Measurements from ENCODE around the gene ITLN2. TPM values are rescaled to one million over a fixed set of nuclear protein-coding genes. Genes with fewer than 3 reads are reported as not detected.
A peak's percentile ranks its signal among the peaks of the same experiment; 100 is the strongest.

Gene ITLN2
- not detected for polyA plus RNA-seq (2013, experiment 1 of 2)
- polyA plus RNA-seq (2013, experiment 2 of 2) = not detected

DNA sequence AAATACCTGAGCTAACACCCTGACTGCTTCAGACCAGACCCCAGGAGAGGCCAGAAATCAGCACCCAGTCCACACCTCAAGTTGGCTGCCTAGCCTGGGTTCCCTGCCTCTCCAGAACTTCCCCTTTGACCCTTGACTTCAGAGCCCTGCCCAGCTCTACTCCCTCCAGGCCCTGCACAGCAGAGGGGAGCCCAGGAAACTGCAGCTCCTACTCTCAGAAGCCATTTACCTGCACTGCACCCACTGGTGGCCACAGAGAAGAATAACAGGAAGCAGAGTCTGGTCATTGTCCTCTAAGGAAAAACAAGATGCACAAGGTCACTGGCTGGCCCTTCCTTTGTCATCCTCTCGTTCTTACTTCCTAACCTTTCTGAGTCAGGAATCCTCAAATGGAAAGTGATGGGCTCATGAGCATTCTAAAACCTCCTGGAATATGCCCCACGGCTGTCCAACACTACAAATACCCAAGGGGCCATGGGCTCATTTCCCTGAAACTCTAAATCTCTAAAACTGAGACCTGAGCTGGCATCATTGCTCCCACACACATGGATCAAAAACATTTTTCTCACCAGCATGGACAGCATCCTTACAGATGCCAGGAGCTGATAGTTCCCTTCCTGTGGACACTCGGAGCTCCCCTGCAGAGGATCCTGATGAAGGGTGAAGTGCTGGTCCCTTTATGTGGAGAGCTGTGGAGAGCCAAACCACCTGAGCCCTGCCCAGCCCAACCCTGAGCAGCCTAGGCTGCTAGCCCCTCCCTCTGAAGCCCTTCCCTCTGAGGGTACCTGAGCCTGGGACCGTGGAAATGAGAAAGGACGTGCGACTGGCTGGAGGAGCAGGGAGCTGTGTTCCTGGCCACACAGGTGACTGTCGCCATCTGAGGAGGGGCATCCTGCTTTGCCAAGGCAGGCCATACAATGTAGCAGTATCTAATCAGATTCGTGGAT, at the start of gene ITLN2:
TSS of gene ITLN2 (minus strand) at position 652 of the 947 bp plus-strand sequence. CDS start at position 584, 68 bp downstream.
- H2BK15ac ChIP-seq (ENCODE audit: low read length) = peak within 1 kb of the TSS; percentile 70
- H2AK5ac ChIP-seq (ENCODE audit: low read depth, low read length) = peak within 1 kb of the TSS; percentile 92
- no peak within 1 kb of the TSS for H2BK120ac ChIP-seq (ENCODE audit: low read depth, low read length)
- H3K27ac ChIP-seq (replicated peaks; ENCODE audit: low read length) = no peak within 1 kb of the TSS
- no peaks in the 10 kb centered on the region for H3K36me3 ChIP-seq (replicated peaks in 1 of 2; ENCODE audit: control insufficient read depth in 2 of 2, insufficient read depth in 2 of 2, low read length in 2 of 2)
- H4K8ac ChIP-seq (ENCODE audit: low read depth, low read length) = peak within 1 kb of the TSS; percentile 93
- H3K4me2 ChIP-seq (ENCODE audit: insufficient read depth, low read length, poor library complexity, severe bottlenecking) = no peak within 1 kb of the TSS
- no peak within 1 kb of the TSS for H2AFZ ChIP-seq (ENCODE audit: low read length)
- peaks cover 0 to 3% of the 10 kb centered on the region in 2 donors for H3K4me1 ChIP-seq (ENCODE audit: control insufficient read depth in 2 of 2, insufficient read depth in 1 of 2, low read depth in 1 of 2, low read length in 2 of 2)
- H3K4me3 ChIP-seq (ENCODE audit: low read length in 2 of 2) = no peak within 1 kb of the TSS
- peak within 1 kb of the TSS; percentile 87 for H3K23ac ChIP-seq (ENCODE audit: low read depth, low read length, poor library complexity)
- H3K9ac ChIP-seq (ENCODE audit: low read depth, low read length, poor library complexity) = peak within 1 kb of the TSS; percentile 33
- DNase-seq (ENCODE audit: low spot score) = peak; percentile 48
- H3K18ac ChIP-seq (ENCODE audit: low read length) = peak within 1 kb of the TSS; percentile 75
- no peak within 1 kb of the TSS for H2BK5ac ChIP-seq (ENCODE audit: low read length)
- no CpG with 5 or more reads among the region's 8 CpGs for WGBS, 2 donors (ENCODE audit: extremely low coverage in 2 of 2, insufficient read length in 2 of 2, insufficient replicate concordance in 1 of 2)
- H4K91ac ChIP-seq (ENCODE audit: low read depth, low read length, poor library complexity) = no peak within 1 kb of the TSS
- H3K4ac ChIP-seq (ENCODE audit: low read length) = no peak within 1 kb of the TSS
- peak within 1 kb of the TSS; percentile 68 for H2BK12ac ChIP-seq (ENCODE audit: low read length)
- no peaks in the 10 kb centered on the region for H3K27me3 ChIP-seq (ENCODE audit: control insufficient read depth in 3 of 3, insufficient read depth in 3 of 3, low read depth in 1 of 3, low read length in 3 of 3)
- no peaks in the 10 kb centered on the region for H3K9me3 ChIP-seq (replicated peaks in 1 of 2; ENCODE audit: control insufficient read depth in 2 of 2, insufficient read depth in 1 of 2, low read depth in 1 of 2, low read length in 2 of 2)
- no peaks in the 10 kb centered on the region for H3K79me1 ChIP-seq (ENCODE audit: low read depth, low read length)
- H3K14ac ChIP-seq (ENCODE audit: low read length) = peak within 1 kb of the TSS; percentile 10

DNA sequence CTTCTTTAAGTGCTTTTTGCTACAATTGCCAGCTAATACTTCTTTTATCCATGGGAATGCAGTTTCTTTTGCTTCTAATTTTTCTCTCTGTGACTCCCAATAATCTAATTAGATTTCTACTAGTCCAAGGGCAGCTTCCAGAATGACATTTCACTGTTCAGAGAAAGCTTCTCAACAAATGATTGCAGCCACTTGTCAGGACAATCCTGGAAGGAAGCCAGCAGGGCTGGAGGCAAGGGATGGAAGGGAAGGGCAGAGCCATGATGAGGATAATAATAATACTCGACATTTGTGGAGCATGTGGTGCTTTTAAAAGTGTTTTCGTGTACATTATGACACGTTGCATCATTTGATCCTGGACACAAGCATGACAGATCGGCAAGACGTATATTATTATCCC, 46.9 kb upstream of the ITLN2 start:
- no peak overlapping the region for H3K27ac ChIP-seq (replicated peaks; ENCODE audit: low read length)
- H3K36me3 ChIP-seq (replicated peaks in 1 of 2; ENCODE audit: control insufficient read depth in 2 of 2, insufficient read depth in 2 of 2, low read length in 2 of 2) = peaks cover 0 to 29% of the 10 kb centered on the region in 2 donors
- H3K23ac ChIP-seq (ENCODE audit: low read depth, low read length, poor library complexity) = no peak overlapping the region
- no peaks in the 10 kb centered on the region for H3K79me1 ChIP-seq (ENCODE audit: low read depth, low read length)
- no peak overlapping the region for H3K9ac ChIP-seq (ENCODE audit: low read depth, low read length, poor library complexity)
- no peaks in the 10 kb centered on the region for H3K9me3 ChIP-seq (replicated peaks in 1 of 2; ENCODE audit: control insufficient read depth in 2 of 2, insufficient read depth in 1 of 2, low read depth in 1 of 2, low read length in 2 of 2)
- H3K4ac ChIP-seq (ENCODE audit: low read length) = no peak overlapping the region
- no peak overlapping the region for H2AFZ ChIP-seq (ENCODE audit: low read length)
- no CpG with 5 or more reads among the region's 5 CpGs for WGBS, 2 donors (ENCODE audit: extremely low coverage in 2 of 2, insufficient read length in 2 of 2, insufficient replicate concordance in 1 of 2)
- H2BK120ac ChIP-seq (ENCODE audit: low read depth, low read length) = no peak overlapping the region
- H4K91ac ChIP-seq (ENCODE audit: low read depth, low read length, poor library complexity) = no peak overlapping the region
- no peaks in the 10 kb centered on the region for H3K27me3 ChIP-seq (ENCODE audit: control insufficient read depth in 3 of 3, insufficient read depth in 3 of 3, low read depth in 1 of 3, low read length in 3 of 3)
- H3K14ac ChIP-seq (ENCODE audit: low read length) = no peak overlapping the region
- H2BK5ac ChIP-seq (ENCODE audit: low read length) = no peak overlapping the region
- H3K4me2 ChIP-seq (ENCODE audit: insufficient read depth, low read length, poor library complexity, severe bottlenecking) = no peak overlapping the region
- no peak overlapping the region for H3K18ac ChIP-seq (ENCODE audit: low read length)
- no peak overlapping the region for H2AK5ac ChIP-seq (ENCODE audit: low read depth, low read length)
- H4K8ac ChIP-seq (ENCODE audit: low read depth, low read length) = no peak overlapping the region
- no peaks in the 10 kb centered on the region for H3K4me1 ChIP-seq (ENCODE audit: control insufficient read depth in 2 of 2, insufficient read depth in 1 of 2, low read depth in 1 of 2, low read length in 2 of 2)
- H3K4me3 ChIP-seq (ENCODE audit: low read length in 2 of 2) = no peak overlapping the region
- H2BK12ac ChIP-seq (ENCODE audit: low read length) = no peak overlapping the region
- H2BK15ac ChIP-seq (ENCODE audit: low read length) = no peak overlapping the region
- no peak for DNase-seq (ENCODE audit: low spot score)

DNA sequence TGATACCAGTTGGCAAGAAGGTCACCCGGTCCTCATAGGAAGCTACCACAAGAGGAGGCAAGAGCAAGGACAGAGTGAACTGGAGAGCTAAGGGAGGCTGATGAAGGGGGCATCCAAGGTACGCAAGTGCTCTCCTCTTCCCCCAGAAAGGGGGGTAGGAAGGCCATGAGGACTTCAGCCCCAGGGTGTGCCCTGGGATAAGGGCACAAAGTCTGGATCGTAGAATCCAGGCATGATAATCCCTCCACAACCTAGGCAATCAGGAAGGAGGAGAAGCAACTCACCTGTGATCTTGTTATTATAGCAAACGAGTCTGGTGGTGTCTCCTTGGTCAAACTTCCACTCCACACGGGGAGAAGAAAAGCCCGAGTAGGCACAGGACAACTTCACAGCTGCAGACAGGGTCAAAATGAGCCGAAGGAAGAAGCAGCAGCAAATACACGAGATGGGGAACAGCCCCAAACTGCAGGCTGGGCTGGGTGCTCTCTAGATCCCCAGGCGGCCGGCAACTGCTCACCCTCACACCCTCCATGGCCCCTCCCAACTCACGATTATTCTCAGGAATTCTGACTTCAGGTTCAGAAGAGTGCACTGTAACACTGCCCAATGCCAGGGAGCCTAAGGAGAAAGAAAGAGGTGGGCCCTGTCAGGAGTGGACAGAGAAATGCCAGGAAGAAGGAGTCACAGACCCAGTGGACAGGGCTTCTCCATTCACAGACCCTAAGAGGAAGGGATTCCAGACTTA, 46.3 kb upstream of the ITLN2 start:
- no peak for DNase-seq (ENCODE audit: low spot score)
- Histone ChIP-seq H3K36me3 (replicated peaks in 1 of 2; ENCODE audit: control insufficient read depth in 2 of 2, insufficient read depth in 2 of 2, low read length in 2 of 2) (peaks cover 0 to 29% of the 10 kb centered on the region in 2 donors), H3K23ac (ENCODE audit: low read depth, low read length, poor library complexity) (no peak overlapping the region), H3K14ac (ENCODE audit: low read length) (no peak overlapping the region), H3K4me1 (ENCODE audit: control insufficient read depth in 2 of 2, insufficient read depth in 1 of 2, low read depth in 1 of 2, low read length in 2 of 2) (no peaks in the 10 kb centered on the region), H2BK12ac (ENCODE audit: low read length) (no peak overlapping the region), H3K9ac (ENCODE audit: low read depth, low read length, poor library complexity) (no peak overlapping the region), H3K79me1 (ENCODE audit: low read depth, low read length) (no peaks in the 10 kb centered on the region), H2BK5ac (ENCODE audit: low read length) (no peak overlapping the region), H2AK5ac (ENCODE audit: low read depth, low read length) (no peak overlapping the region), H3K9me3 (replicated peaks in 1 of 2; ENCODE audit: control insufficient read depth in 2 of 2, insufficient read depth in 1 of 2, low read depth in 1 of 2, low read length in 2 of 2) (no peaks in the 10 kb centered on the region), H3K27me3 (ENCODE audit: control insufficient read depth in 3 of 3, insufficient read depth in 3 of 3, low read depth in 1 of 3, low read length in 3 of 3) (no peaks in the 10 kb centered on the region), H3K4me3 (ENCODE audit: low read length in 2 of 2) (peak overlapping the region in 1 of 2 donors; percentile 51), H3K27ac (replicated peaks; ENCODE audit: low read length) (no peak overlapping the region), H2BK120ac (ENCODE audit: low read depth, low read length) (no peak overlapping the region), H3K18ac (ENCODE audit: low read length) (no peak overlapping the region), H4K8ac (ENCODE audit: low read depth, low read length) (no peak overlapping the region), H3K4me2 (ENCODE audit: insufficient read depth, low read length, poor library complexity, severe bottlenecking) (no peak overlapping the region), H4K91ac (ENCODE audit: low read depth, low read length, poor library complexity) (no peak overlapping the region), H3K4ac (ENCODE audit: low read length) (no peak overlapping the region), H2BK15ac (ENCODE audit: low read length) (no peak overlapping the region), H2AFZ (ENCODE audit: low read length) (no peak overlapping the region)
- WGBS, 2 donors (ENCODE audit: extremely low coverage in 2 of 2, insufficient read length in 2 of 2, insufficient replicate concordance in 1 of 2) = no CpG with 5 or more reads among the region's 11 CpGs

DNA sequence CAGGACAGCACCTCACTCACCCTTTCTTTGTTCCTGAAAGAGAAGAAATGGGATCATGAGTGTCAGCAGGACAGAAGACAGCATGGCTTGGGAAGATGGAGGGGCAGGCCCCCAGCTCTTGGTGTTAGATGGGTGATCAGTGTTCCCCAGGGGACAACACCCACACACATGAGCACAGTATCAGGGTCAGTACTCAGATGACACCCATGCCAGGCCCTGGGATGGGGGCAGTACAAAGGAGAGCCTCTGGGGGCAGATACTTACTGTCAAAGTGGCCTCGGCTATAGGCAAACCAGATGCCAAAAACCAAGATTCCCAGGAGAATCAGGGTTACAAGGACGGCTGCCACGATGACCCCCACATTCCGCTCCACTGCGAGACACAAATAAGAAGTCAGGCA, 44.8 kb upstream of the ITLN2 start:
- H3K36me3 ChIP-seq (replicated peaks in 1 of 2; ENCODE audit: control insufficient read depth in 2 of 2, insufficient read depth in 2 of 2, low read length in 2 of 2) = peaks cover 0 to 29% of the 10 kb centered on the region in 2 donors
- H3K4ac ChIP-seq (ENCODE audit: low read length) = no peak overlapping the region
- H2BK5ac ChIP-seq (ENCODE audit: low read length) = no peak overlapping the region
- no peak overlapping the region for H3K14ac ChIP-seq (ENCODE audit: low read length)
- H3K9ac ChIP-seq (ENCODE audit: low read depth, low read length, poor library complexity) = no peak overlapping the region
- H2BK120ac ChIP-seq (ENCODE audit: low read depth, low read length) = no peak overlapping the region
- no peak overlapping the region for H4K91ac ChIP-seq (ENCODE audit: low read depth, low read length, poor library complexity)
- no peak overlapping the region for H4K8ac ChIP-seq (ENCODE audit: low read depth, low read length)
- no peak overlapping the region for H3K18ac ChIP-seq (ENCODE audit: low read length)
- no peak overlapping the region for H3K4me3 ChIP-seq (ENCODE audit: low read length in 2 of 2)
- no peaks in the 10 kb centered on the region for H3K79me1 ChIP-seq (ENCODE audit: low read depth, low read length)
- no peak overlapping the region for H3K4me2 ChIP-seq (ENCODE audit: insufficient read depth, low read length, poor library complexity, severe bottlenecking)
- no peaks in the 10 kb centered on the region for H3K4me1 ChIP-seq (ENCODE audit: control insufficient read depth in 2 of 2, insufficient read depth in 1 of 2, low read depth in 1 of 2, low read length in 2 of 2)
- no peak overlapping the region for H2AK5ac ChIP-seq (ENCODE audit: low read depth, low read length)
- H2AFZ ChIP-seq (ENCODE audit: low read length) = no peak overlapping the region
- no peaks in the 10 kb centered on the region for H3K27me3 ChIP-seq (ENCODE audit: control insufficient read depth in 3 of 3, insufficient read depth in 3 of 3, low read depth in 1 of 3, low read length in 3 of 3)
- no peak for DNase-seq (ENCODE audit: low spot score)
- no peaks in the 10 kb centered on the region for H3K9me3 ChIP-seq (replicated peaks in 1 of 2; ENCODE audit: control insufficient read depth in 2 of 2, insufficient read depth in 1 of 2, low read depth in 1 of 2, low read length in 2 of 2)
- no peak overlapping the region for H2BK15ac ChIP-seq (ENCODE audit: low read length)
- H3K23ac ChIP-seq (ENCODE audit: low read depth, low read length, poor library complexity) = no peak overlapping the region
- H2BK12ac ChIP-seq (ENCODE audit: low read length) = no peak overlapping the region
- no peak overlapping the region for H3K27ac ChIP-seq (replicated peaks; ENCODE audit: low read length)
- no CpG with 5 or more reads among the region's 5 CpGs for WGBS, 2 donors (ENCODE audit: extremely low coverage in 2 of 2, insufficient read length in 2 of 2, insufficient replicate concordance in 1 of 2)
